Measurements from ENCODE around the gene SOCS2. TPM values are rescaled to one million over a fixed set of nuclear protein-coding genes. Genes with fewer than 3 reads are reported as not detected.

Gene SOCS2
- total and polyA plus RNA-seq, 2 donors from 2014 or later: 25.7 to 32.2 TPM

- no peak overlapping the region for H3K9ac ChIP-seq (ENCODE audit: low read length in 3 of 3)
- no peaks in the 10 kb centered on the region for H3K9me3 ChIP-seq (ENCODE audit: control insufficient read depth in 2 of 3, insufficient read depth in 1 of 3, low read length in 3 of 3)
- H3K27ac ChIP-seq (ENCODE audit: low read depth in 2 of 2, low read length in 2 of 2): no peak overlapping the region
- no peak overlapping the region for H3K4me3 ChIP-seq (ENCODE audit: low read length in 3 of 3)
- H3K27me3 ChIP-seq (ENCODE audit: control insufficient read depth, insufficient read depth, low read length): no peaks in the 10 kb centered on the region
- peaks cover 0 to 14% (median 8%) of the 10 kb centered on the region in 3 donors for H3K4me1 ChIP-seq (ENCODE audit: control insufficient read depth in 2 of 3, insufficient read depth in 2 of 3, low read depth in 1 of 3, low read length in 3 of 3)
- no peaks in the 10 kb centered on the region for H3K36me3 ChIP-seq (ENCODE audit: control insufficient read depth in 2 of 3, insufficient read depth in 3 of 3, low read length in 3 of 3)
- DNase-seq (no peak), FAIRE-seq (no peak)
- no peak for TF ChIP-seq CTCF (IDR thresholded peaks at IDR 0.05; ENCODE audit: borderline replicate concordance, extremely low read depth, insufficient read depth)
- intact Hi-C loops (cut with DNase I): no loop called here
These were observed 29.1 kb downstream of the SOCS2 start for GRCh38 chr12:93601591-93601990.

DNA sequence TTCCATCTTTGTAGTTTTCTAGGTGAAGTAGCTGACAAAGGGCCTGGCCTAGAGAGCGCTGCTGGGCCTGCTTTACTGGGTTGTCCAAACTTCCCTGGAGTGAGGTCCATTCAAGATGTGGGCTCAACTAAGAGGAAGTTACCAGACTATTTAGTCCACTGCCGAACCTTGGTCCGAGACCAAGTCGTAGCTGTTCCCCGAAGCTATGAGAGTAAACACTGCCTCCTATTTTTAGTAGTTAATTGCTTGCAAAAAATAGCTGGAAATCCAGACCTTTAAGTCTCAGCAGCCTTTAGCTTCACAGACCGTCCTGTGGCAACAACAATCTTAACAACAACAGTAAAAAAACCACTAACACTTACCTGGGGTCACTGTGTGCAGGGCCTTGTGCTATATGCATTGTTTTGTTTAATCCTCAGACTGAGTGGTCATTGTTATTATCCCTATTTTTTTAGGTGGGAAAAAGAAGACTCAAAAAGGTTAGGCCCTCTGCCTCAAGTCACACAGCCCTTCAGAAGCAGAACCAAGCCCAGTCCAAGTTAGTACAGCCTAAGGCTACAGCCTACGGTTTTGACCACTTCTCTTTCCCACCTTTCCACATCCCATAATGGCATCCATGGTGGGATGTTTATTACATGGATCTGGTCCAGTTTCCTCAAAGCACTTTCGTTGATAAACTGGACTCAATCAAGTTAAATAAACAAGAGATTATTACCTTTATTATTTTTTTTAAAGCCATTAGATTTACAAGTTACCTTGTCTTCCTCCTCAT, 30.6 kb downstream of the SOCS2 start:
- Histone ChIP-seq H3K9ac (ENCODE audit: low read length in 3 of 3) (no peak overlapping the region), H3K4me3 (ENCODE audit: low read length in 3 of 3) (no peak overlapping the region), H3K27me3 (ENCODE audit: control insufficient read depth, insufficient read depth, low read length) (no peaks in the 10 kb centered on the region), H3K9me3 (ENCODE audit: control insufficient read depth in 2 of 3, insufficient read depth in 1 of 3, low read length in 3 of 3) (no peaks in the 10 kb centered on the region), H3K36me3 (ENCODE audit: control insufficient read depth in 2 of 3, insufficient read depth in 3 of 3, low read length in 3 of 3) (no peaks in the 10 kb centered on the region), H3K4me1 (ENCODE audit: control insufficient read depth in 2 of 3, insufficient read depth in 2 of 3, low read depth in 1 of 3, low read length in 3 of 3) (peaks cover 0 to 12% (median 4%) of the 10 kb centered on the region in 3 donors), H3K27ac (ENCODE audit: low read depth in 2 of 2, low read length in 2 of 2) (peak overlapping the region in 1 of 2 donors; percentile 63)
- intact Hi-C loops (cut with DNase I): no loop called here
- no peak for TF ChIP-seq CTCF (IDR thresholded peaks at IDR 0.05; ENCODE audit: borderline replicate concordance, extremely low read depth, insufficient read depth)
- DNase-seq: no peak
- FAIRE-seq: no peak

DNA sequence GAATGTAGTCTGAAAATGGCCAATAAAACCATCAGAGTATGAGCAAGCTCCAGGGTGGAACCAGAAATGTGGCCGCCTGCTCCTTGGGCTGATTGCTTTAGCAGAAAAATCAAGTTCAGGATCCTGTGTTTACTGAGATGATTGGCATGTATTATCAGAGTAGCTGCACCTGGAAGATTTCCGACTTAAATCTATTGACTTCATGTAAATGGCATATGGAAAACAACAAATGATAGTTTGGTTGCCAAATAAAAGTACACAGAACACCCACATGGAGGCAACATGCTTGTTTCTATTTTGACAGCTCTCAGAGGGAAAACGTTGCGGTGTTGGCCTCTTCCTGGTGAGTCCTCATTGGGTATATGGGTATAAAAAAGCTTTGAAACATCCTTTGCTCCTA, 31.3 kb downstream of the SOCS2 start:
- intact Hi-C loops (cut with DNase I): no loop called here
- Histone ChIP-seq H3K27ac (ENCODE audit: low read depth in 2 of 2, low read length in 2 of 2) (no peak overlapping the region), H3K36me3 (ENCODE audit: control insufficient read depth in 2 of 3, insufficient read depth in 3 of 3, low read length in 3 of 3) (no peaks in the 10 kb centered on the region), H3K9me3 (ENCODE audit: control insufficient read depth in 2 of 3, insufficient read depth in 1 of 3, low read length in 3 of 3) (no peaks in the 10 kb centered on the region), H3K9ac (ENCODE audit: low read length in 3 of 3) (no peak overlapping the region), H3K4me3 (ENCODE audit: low read length in 3 of 3) (no peak overlapping the region), H3K4me1 (ENCODE audit: control insufficient read depth in 2 of 3, insufficient read depth in 2 of 3, low read depth in 1 of 3, low read length in 3 of 3) (peaks cover 0 to 11% (median 4%) of the 10 kb centered on the region in 3 donors), H3K27me3 (ENCODE audit: control insufficient read depth, insufficient read depth, low read length) (no peaks in the 10 kb centered on the region)
- DNase-seq (no peak), FAIRE-seq (no peak)
- no peak for TF ChIP-seq CTCF (IDR thresholded peaks at IDR 0.05; ENCODE audit: borderline replicate concordance, extremely low read depth, insufficient read depth)

Data from kidney (tissue), 14 donors.